GM19328 (cell line): ENCODE data around the gene RNF223.
"Not testable (repeated sequence)": the region's sequence is repeated elsewhere in the genome, so short reads cannot be mapped to it uniquely, and the experiment has no call there.

ENCODE experiments used
- ATAC-seq: cut with Tn5 transposase; IDR thresholded peaks from one replicate; pipeline ENCODE4 v1.9.1; 2021; ENCODE audit warnings: mild to moderate bottlenecking, moderate library complexity; ENCODE audit not compliant: unreplicated experiment

Gene RNF223

GRCh38 chr1:1074631-1075147 lies 583 bp upstream of the RNF223 start:
- ATAC-seq: no peak

- ATAC-seq: no peak
These were observed 1.0 kb downstream of the RNF223 start for GRCh38 chr1:1072849-1073742.

DNA sequence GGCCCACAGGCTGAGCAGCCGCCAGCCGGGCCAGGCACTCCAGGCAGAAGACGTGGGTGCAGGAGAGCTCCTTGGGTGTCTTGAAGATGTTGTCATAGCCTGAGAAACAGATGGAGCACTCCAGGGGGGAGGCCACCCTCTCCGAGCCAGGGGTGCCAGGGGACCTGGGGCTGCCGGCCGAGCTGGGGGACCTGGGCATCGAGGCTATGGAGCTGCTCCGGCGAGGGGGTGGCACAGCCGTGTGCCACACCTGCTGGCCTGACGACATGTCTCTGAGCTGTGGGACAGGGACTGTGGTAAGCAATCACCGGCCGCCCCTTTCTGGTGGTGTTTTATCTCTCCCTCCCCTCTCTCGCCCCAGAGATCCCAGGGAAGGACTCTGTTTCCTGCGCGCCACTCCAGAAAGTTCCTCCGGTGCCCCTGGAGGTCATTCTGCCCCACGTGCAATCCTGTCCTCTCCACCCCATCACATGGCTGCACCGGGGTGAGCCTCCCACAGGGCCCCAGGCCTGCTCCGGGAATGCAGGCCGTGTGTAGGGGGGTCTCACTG lies 1.7 kb downstream of the RNF223 start:
- no peak for ATAC-seq

DNA sequence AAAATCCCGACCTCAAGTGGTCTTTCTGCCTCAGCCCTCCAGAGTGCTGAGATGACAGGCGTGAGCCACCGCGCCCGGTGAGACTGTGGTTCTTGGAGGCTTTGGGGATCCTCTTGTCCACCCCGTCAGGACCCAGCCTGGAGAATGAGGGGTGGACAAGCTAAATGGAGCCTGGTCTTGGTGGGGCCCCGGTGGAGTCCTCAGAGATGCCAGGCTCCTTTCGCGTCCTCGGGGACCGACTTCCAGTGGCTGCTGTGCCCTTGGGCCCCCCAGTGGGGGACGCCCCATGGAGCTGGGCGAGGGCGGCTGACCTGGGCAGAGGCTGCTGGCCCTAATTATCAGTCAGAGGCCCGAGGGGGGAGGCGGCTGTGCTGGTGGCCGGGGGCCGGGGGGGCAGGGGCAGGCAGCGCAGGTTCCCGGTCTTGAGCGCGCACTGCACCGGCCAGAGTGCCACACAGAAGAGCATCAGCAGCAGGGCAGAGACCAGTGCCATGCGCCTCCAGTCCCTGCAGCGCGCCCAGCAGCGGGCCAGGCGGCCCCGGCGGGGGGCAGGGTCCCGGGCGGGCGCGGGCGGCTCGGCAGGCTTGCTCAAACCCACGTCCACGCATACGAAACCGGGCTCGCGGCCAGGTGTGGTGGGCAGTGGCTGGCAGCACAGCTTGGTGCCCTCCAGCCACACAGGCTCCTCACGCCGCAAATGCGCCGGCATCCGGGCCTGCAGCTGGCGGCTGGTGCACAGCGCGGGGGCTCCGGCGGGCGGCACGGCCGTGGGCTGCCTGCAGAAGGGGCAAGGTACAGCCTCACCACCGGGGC lies 2.4 kb downstream of the RNF223 start:
- ATAC-seq: no peak

- ATAC-seq: no peak
These were observed 4.1 kb downstream of the RNF223 start for GRCh38 chr1:1069711-1070676.

DNA sequence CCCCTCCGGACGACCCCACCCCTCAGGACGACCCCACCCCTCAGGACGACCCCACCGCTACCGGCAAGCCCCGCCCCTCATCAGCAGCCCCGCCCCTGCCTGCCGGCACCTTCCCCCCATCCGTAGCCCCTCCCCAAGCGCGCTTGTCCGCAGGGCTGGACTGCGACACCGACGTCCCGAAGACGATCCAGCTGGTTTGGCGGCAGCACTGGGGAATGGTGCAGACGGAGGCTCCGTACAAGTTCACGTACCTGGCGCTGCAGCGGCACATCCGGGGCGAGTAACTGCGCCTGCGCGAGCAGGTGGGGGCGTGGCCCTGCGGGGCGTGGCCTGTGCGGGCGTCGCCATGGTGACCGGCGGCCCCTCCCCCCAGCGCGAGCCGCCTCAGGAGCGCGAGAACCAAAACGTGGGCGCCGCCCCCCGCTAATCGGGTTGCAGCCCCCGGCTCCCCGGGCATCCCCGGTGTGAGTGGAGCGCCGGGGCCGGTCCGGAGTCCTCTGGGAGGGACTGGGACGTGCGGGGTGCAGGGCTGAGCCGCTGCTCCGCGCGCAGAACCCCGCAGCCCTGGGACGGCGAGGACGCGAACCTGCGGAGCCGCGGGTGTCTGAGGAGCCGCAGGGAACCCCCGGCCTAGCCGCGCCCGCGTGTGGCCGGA lies 4.9 kb downstream of the RNF223 start:
- ATAC-seq: peak; percentile 48

DNA sequence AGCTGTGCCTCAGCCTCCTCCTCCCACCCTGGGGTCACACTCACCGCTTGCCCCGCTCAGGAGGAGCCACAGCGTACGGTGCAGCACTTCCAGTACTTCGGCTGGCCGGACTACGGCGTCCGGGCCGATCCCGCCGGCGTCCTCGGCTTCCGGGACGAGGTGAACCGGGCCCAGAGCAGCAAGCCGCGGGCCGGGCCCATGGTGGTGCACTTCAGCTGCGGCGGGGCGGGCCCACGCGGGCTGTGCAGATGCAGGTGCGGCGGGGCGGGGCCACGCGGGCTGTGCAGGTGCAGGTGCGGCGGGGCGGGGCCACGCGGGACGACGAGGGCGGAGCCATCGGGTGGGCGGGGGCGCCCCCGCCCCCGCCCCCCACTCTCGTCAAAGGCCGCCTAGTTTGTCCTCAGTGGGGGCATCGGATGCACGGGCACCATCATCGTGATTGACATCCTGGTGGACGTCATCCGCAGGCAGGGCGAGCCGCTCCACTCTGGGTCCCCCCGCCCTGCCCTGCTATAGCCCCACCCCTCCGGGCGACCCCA lies 5.5 kb downstream of the RNF223 start:
- no peak for ATAC-seq

DNA sequence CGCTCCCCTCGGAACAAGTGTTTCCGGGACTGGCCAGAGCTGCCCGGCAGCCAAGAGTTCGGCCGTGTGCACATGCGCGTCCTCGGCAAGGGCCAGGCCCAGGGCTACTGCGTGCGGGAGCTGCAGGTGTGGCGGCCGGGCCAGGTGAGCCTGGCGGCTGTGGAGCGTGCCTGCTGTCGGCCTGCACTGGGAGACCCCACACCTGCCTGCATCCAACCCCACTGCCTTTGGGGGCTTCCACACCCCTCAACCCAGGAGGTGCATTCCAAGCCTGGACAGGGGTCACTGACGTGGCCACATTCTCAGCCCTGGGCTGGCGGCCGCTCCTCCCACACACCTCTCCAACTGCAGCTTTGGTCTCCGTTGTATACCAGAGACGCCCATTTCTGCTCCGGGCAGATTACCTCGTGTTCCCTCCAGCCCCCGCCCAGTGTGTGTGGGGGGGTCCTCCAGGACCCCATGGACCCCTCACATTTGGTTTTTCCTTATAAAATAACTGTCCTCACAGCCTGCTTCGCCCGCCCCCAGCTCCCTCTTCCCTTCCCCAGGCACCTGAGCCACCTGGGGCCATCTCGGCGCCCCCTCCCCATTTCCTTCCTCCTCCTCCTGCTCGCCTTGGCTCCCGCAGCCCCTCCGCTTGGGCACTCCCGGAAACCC lies 6.1 kb downstream of the RNF223 start:
- no peak for ATAC-seq

DNA sequence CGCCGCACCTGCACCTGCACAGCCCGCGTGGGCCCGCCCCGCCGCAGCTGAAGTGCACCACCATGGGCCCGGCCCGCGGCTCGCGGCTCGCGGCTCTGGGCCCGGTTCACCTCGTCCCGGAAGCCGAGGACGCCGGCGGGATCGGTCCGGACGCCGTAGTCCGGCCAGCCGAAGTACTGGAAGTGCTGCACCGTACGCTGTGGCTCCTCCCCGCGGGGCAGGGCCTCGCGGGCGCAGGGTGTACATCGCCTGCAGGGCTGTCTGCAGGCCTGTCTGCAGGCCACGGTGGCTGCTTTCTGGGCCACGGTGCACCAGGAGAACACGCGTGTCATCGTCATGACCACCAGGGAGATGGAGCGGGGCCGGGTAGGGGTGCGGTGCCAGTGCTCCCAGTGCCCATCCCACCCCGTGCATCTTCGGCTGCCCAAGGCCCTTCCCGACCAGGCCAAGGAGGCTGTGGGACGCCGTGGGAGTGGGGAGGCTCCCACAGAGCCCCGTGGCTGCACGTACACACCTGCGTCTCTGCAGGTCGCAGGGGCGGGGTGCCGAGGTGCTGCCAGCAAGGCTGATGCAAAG lies 6.7 kb downstream of the RNF223 start:
- ATAC-seq: no peak

- ATAC-seq: no peak
These were observed 7.5 kb downstream of the RNF223 start for GRCh38 chr1:1066403-1067283.

DNA sequence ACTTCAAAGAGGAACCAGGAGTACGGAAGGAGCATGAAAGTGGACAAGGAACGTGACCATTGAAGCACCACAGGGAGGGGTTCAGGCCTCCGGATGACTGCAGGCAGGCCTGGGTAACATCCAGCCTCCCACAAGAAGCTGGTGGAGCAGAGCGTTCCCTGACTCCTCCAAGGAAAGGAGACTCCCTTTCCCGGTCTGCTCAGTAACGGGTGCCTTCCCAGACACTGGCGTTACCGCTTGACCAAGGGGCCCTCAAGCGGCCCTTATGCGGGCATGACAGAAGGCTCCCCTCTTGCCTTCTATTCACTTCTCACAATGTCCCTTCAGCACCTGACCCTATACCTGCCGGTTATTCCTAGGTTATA lies 8.2 kb downstream of the RNF223 start:
- ATAC-seq: not testable (repeated sequence)

DNA sequence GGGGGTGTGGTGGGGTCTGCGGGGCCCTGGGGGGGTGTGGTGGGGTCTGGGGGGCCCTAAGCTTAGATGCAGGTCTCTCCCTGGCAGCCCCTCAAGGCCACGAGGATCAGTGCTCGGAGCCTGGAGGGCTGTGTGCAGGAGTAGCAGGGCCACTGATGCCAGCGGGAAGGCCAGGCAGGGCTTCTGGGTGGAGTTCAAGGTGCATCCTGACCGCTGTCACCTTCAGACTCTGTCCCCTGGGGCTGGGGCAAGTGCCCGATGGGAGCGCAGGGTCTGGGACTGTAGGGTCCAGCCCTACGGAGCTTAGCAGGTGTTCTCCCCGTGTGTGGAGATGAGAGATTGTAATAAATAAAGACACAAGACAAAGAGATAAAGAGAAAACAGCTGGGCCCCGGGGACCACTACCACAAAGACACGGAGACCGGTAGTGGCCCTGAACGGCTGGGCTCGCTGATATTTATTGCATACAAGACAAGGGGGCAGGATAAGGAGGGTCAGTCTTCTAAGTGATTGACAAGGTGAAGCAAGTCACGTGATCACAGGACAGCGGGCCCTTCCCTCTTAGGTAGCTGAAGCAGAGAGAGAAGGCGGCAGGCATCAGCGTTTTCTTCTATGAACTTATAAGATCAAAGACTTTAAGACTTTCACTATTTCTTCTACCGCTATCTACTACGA lies 8.7 kb downstream of the RNF223 start:
- no peak for ATAC-seq

- no peak for ATAC-seq
These were observed 9.9 kb downstream of the RNF223 start for GRCh38 chr1:1063945-1064831.

DNA sequence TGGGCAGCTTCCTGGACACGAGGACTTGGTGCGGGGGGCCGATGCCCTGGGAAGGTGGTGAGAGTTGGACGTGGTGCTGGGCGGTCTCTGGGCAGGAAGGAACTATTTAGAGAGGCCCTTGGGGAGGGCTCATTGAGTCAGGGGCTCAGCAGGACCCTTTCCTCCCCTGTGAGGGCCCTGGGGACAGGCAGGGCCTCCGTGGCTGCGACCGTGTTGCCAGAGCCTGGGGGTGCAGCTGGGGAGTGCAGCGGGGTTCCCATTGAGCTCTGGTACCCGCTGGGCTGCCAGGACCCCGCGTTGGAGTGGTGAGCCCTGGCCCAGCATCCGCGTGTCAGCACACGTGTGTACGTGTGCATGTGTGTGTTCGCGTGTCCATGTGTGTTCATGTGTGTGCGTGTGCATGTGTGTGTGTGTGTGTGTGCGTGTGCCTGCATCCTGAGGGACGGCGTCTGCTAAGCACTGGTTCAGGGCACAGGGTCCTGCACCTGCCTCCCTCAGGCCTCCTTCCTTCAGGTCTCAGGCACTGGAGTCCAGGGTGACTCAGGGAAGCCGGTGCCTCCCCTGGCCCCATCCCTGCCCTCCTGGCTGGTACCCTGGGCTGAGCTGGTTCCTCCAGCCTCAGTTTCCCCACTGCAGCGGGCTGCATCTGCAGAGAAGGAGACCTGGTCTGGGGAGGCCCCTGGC lies 10.7 kb downstream of the RNF223 start:
- ATAC-seq: no peak

- no peak for ATAC-seq
These were observed 11.6 kb downstream of the RNF223 start for GRCh38 chr1:1062348-1063163.
